WTC11 (cell line): Measurements from ENCODE around the gene SHC2. TPM values are rescaled to one million over a fixed set of nuclear protein-coding genes. Genes with fewer than 3 reads are reported as not detected.

Experiments
- ATAC-seq: fragments of 200-7000 bp; cut with Tn5 transposase; 2 replicates; pipeline ENCODE4 v1.10.0; 2021; ENCODE audit warnings: mild to moderate bottlenecking, moderate library complexity
- CTCF ChIA-PET: fragments of 300-600 bp; sonication (Branson Sonifier 250); formaldehyde crosslinking; loops from one replicate; lab custom pipeline; 2021; ENCODE audit warnings: antibody characterized with exemption; lab: Charles Lee
- POLR2A ChIA-PET: fragments of 350-600 bp; sonication (Branson Sonifier 250); formaldehyde crosslinking; loops from one replicate; lab custom pipeline; 2021; ENCODE audit warnings: antibody characterized with exemption; lab: Charles Lee
- DNase-seq: peaks from one replicate; pipeline ENCODE4 v3.0.0; 2021; ENCODE audit warnings: low spot score
- H3K27ac Mint-ChIP-seq: 2 replicates; pipeline ENCODE4 v1.8.0; 2021; ENCODE audit warnings: mixed read lengths
- H3K27me3 Mint-ChIP-seq: 2 replicates; pipeline ENCODE4 v1.8.0; 2021; ENCODE audit warnings: low read depth, mild to moderate bottlenecking, moderate library complexity, mixed read lengths
- H3K36me3 Mint-ChIP-seq: 2 replicates; pipeline ENCODE4 v1.8.0; 2021; ENCODE audit warnings: mixed read lengths
- H3K4me1 Mint-ChIP-seq: 2 replicates; pipeline ENCODE4 v1.8.0; 2022; ENCODE audit warnings: mixed read lengths
- H3K4me3 Mint-ChIP-seq: 2 replicates; pipeline ENCODE4 v1.8.0; 2021; ENCODE audit warnings: mild to moderate bottlenecking, moderate library complexity, mixed read lengths
- H3K9me3 Mint-ChIP-seq: 2 replicates; pipeline ENCODE4 v1.8.0; 2021; ENCODE audit warnings: mixed read lengths
- CDX4 ChIP-seq: fragments of 250-450 bp; sonication (Bioruptor Pico); IDR thresholded peaks from 2 replicates; pipeline ENCODE4 v1.9.0; 2021; ENCODE audit warnings: moderate library complexity, mild to moderate bottlenecking, inconsistent platforms, borderline replicate concordance
- E2F5 ChIP-seq: sonication (generic); formaldehyde crosslinking; IDR thresholded peaks from 2 replicates; pipeline ENCODE4 v1.8.1; 2022; ENCODE audit warnings: mild to moderate bottlenecking, moderate library complexity, missing genetic modification reagents
- ESRRA ChIP-seq: sonication (generic); formaldehyde crosslinking; IDR thresholded peaks from 2 replicates; pipeline ENCODE4 v1.8.1; 2022; ENCODE audit warnings: mild to moderate bottlenecking, missing genetic modification reagents, borderline replicate concordance
- FOXP4 ChIP-seq: sonication (generic); formaldehyde crosslinking; IDR thresholded peaks from 2 replicates; pipeline ENCODE4 v1.8.0; 2022; ENCODE audit warnings: mild to moderate bottlenecking, missing genetic modification reagents
- GRHL2 ChIP-seq: fragments of 250-450 bp; sonication (Bioruptor Pico); IDR thresholded peaks from 2 replicates; pipeline ENCODE4 v1.8.0; 2022; ENCODE audit warnings: mild to moderate bottlenecking, moderate library complexity; ENCODE audit not compliant: insufficient replicate concordance, severe bottlenecking
- GTF2I ChIP-seq: fragments of 250-450 bp; sonication (Bioruptor Pico); conservative IDR thresholded peaks from 2 replicates; pipeline ENCODE4 v1.4.0; 2021; ENCODE audit warnings: mild to moderate bottlenecking
- NFE2L1 ChIP-seq: sonication (generic); formaldehyde crosslinking; IDR thresholded peaks from 2 replicates; pipeline ENCODE4 v1.8.1; 2023; ENCODE audit warnings: missing genetic modification reagents
- NR3C1 ChIP-seq: sonication (generic); formaldehyde crosslinking; conservative IDR thresholded peaks from 2 replicates; pipeline ENCODE4 v1.8.1; 2023; ENCODE audit warnings: low read depth, mild to moderate bottlenecking, missing genetic modification reagents
- SP1 ChIP-seq: sonication (generic); formaldehyde crosslinking; conservative IDR thresholded peaks from 2 replicates; pipeline ENCODE4 v1.8.1; 2022; ENCODE audit warnings: missing genetic modification reagents
- TCF7 ChIP-seq: sonication (generic); formaldehyde crosslinking; IDR thresholded peaks from 2 replicates; pipeline ENCODE4 v1.8.0; 2022; ENCODE audit warnings: mild to moderate bottlenecking, low read depth, missing genetic modification reagents, moderate library complexity
- ZSCAN18 ChIP-seq: fragments of 250-450 bp; sonication (Bioruptor Pico); IDR thresholded peaks from 2 replicates; pipeline ENCODE4 v2.1.2; 2022; ENCODE audit warnings: mild to moderate bottlenecking, moderate library complexity
- total RNA-seq: library from RNA; stranded (reverse); gene quantifications from 3 replicates; pipeline ENCODE4 v1.2.3, GENCODE V29; 2021
- TF ChIP-seq, protein P1 (sequence below): sonication (generic); formaldehyde crosslinking; IDR thresholded peaks from 2 replicates; pipeline ENCODE4 v1.8.0; 2022; ENCODE audit warnings: mild to moderate bottlenecking, missing genetic modification reagents
- TF ChIP-seq, protein P2 (sequence below): sonication (generic); formaldehyde crosslinking; IDR thresholded peaks from 2 replicates; pipeline ENCODE4 v1.8.1; 2023; ENCODE audit warnings: mild to moderate bottlenecking, missing genetic modification reagents, moderate library complexity
- TF ChIP-seq, protein P3 (sequence below): sonication (generic); formaldehyde crosslinking; IDR thresholded peaks from 2 replicates; pipeline ENCODE4 v1.8.0; 2022; ENCODE audit warnings: missing genetic modification reagents
- TF ChIP-seq, protein P4 (sequence below): fragments of 250-450 bp; sonication (Bioruptor Pico); IDR thresholded peaks from 2 replicates; pipeline ENCODE4 v1.8.0; 2021; ENCODE audit warnings: mild to moderate bottlenecking

Gene SHC2
- total RNA-seq, 1 experiment from 2014 or later = 8.4 TPM

DNA sequence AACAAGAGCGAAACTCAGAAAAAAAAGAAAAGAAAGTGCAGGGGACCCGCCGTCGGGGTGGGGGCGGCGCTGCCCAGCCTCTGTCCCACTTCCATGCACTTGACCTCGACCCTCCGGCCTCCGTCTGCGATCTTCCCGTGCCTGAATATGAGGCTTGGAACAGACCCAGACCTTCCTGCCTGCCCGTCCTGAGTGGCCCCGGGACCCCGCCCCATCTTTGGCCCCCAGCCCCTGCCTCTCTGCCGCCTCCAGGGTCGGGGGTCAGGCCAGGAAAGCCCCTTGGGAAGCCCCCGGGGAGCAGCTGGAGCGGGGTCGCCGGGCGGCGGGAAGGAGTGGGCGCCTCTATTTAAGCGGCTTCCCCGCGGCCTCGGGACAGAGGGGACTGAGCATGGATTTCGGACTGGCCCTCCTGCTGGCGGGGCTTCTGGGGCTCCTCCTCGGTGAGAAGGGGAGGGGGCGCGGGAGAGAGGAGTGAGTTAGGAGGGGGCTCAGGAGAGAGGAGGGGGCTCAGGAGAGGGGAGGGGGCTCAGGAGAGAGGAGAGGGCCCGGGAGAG, 35.4 kb upstream of the SHC2 start, which contains the start of gene MADCAM1 (continued):
- TF ChIP-seq CDX4 (no peak), ZSCAN18 (CRISPR knock-in tag) (no peak), SP1 (CRISPR knock-in tag) (no peak), NR3C1 (no peak), GRHL2 (no peak), FOXP4 (CRISPR knock-in tag) (no peak), TCF7 (CRISPR knock-in tag) (no peak), NFE2L1 (CRISPR knock-in tag) (no peak)
- TF ChIP-seq, protein P1, sequence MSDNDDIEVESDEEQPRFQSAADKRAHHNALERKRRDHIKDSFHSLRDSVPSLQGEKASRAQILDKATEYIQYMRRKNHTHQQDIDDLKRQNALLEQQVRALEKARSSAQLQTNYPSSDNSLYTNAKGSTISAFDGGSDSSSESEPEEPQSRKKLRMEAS = no peak
- TF ChIP-seq, protein P2, sequence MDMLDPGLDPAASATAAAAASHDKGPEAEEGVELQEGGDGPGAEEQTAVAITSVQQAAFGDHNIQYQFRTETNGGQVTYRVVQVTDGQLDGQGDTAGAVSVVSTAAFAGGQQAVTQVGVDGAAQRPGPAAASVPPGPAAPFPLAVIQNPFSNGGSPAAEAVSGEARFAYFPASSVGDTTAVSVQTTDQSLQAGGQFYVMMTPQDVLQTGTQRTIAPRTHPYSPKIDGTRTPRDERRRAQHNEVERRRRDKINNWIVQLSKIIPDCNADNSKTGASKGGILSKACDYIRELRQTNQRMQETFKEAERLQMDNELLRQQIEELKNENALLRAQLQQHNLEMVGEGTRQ (CRISPR knock-in tag) = no peak
- TF ChIP-seq, protein P3, sequence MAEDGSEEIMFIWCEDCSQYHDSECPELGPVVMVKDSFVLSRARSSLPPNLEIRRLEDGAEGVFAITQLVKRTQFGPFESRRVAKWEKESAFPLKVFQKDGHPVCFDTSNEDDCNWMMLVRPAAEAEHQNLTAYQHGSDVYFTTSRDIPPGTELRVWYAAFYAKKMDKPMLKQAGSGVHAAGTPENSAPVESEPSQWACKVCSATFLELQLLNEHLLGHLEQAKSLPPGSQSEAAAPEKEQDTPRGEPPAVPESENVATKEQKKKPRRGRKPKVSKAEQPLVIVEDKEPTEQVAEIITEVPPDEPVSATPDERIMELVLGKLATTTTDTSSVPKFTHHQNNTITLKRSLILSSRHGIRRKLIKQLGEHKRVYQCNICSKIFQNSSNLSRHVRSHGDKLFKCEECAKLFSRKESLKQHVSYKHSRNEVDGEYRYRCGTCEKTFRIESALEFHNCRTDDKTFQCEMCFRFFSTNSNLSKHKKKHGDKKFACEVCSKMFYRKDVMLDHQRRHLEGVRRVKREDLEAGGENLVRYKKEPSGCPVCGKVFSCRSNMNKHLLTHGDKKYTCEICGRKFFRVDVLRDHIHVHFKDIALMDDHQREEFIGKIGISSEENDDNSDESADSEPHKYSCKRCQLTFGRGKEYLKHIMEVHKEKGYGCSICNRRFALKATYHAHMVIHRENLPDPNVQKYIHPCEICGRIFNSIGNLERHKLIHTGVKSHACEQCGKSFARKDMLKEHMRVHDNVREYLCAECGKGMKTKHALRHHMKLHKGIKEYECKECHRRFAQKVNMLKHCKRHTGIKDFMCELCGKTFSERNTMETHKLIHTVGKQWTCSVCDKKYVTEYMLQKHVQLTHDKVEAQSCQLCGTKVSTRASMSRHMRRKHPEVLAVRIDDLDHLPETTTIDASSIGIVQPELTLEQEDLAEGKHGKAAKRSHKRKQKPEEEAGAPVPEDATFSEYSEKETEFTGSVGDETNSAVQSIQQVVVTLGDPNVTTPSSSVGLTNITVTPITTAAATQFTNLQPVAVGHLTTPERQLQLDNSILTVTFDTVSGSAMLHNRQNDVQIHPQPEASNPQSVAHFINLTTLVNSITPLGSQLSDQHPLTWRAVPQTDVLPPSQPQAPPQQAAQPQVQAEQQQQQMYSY (CRISPR knock-in tag) = no peak
- TF ChIP-seq, protein P4, sequence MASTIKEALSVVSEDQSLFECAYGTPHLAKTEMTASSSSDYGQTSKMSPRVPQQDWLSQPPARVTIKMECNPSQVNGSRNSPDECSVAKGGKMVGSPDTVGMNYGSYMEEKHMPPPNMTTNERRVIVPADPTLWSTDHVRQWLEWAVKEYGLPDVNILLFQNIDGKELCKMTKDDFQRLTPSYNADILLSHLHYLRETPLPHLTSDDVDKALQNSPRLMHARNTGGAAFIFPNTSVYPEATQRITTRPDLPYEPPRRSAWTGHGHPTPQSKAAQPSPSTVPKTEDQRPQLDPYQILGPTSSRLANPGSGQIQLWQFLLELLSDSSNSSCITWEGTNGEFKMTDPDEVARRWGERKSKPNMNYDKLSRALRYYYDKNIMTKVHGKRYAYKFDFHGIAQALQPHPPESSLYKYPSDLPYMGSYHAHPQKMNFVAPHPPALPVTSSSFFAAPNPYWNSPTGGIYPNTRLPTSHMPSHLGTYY (CRISPR knock-in tag) = no peak

DNA sequence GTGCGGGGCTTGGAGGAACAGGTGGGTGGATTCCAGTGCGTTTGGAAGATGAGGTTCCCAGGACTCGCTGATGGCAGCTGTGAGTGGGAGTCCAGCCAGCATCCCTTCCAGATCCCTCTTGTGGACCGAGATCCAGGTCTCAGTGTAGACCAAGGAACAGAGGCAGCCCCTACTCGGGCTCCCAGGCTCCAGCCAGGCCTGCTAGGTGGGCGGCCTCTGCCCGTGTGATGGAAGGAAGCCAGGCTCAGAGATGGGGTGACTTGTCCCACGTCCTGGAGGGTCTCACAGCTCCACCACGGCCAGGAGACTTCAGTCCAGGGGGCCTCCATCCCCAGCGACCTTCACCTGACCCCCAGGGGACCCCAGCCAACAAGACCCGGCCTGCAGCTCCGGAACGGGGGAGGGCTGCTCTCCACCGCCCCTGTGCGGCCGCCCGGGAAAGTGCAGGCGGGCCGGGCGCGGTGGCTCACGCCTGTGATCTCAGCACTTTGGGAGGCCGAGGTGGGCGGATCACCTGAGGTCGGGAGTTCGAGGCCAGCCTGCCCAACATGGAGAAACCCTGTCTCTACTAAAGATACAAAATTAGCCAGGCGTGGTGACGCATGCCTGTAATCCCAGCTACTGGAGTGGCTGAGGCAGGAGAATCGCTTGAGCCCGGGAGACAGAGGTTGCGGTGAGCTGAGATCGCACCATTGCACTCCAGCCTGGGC, 34.7 kb upstream of the SHC2 start:
- Mint-ChIP-seq H3K4me1 (peaks cover 8% of the 10 kb centered on the region), H3K36me3 (no peaks in the 10 kb centered on the region), H3K27ac (no peak overlapping the region), H3K4me3 (peak overlapping the region; percentile 64), H3K9me3 (peaks cover 3% of the 10 kb centered on the region), H3K27me3 (peaks cover 33% of the 10 kb centered on the region)
- CTCF ChIA-PET = interaction anchor here (0.6 to 3.6 kb wide), 29 partner anchors 9 to 229 kb away, joined by 3 to 46 read pairs (median 3); partner anchors contain the start of genes C2CD4C and CDC34
- ATAC-seq = peak; percentile 55
- POLR2A ChIA-PET = no interaction called here
- peak; percentile 82 for DNase-seq
- TF ChIP-seq ESRRA (CRISPR knock-in tag) (peak; percentile 89; the same call in 1 of the 2 replicates), GTF2I (CRISPR knock-in tag) (peak; percentile 68; the same call in 1 of the 2 replicates), E2F5 (CRISPR knock-in tag) (peak; percentile 40; the same call in 1 of the 2 replicates)
- TF ChIP-seq, protein P3 (CRISPR knock-in tag) = peak; percentile 96
- TF ChIP-seq, protein P1 = peak; percentile 13; the same call in 1 of the 2 replicates
